Activated CD4-positive, alpha-beta T cell treated with anti-CD3 and anti-CD28 coated beads, Interleukin-2, amount 10 ng/mL, durations not matched to agents 7 days and 5 days (primary cell): ENCODE data around the gene RPSA. TPM values are rescaled to one million over a fixed set of nuclear protein-coding genes. Genes with fewer than 3 reads are reported as not detected.
"Not testable (repeated sequence)": the region's sequence is repeated elsewhere in the genome, so short reads cannot be mapped to it uniquely, and the experiment has no call there.

ENCODE experiments used
- CTCF ChIA-PET: fragments of 350-600 bp; sonication (Branson Sonifier 250); formaldehyde crosslinking; loops from one replicate; lab custom pipeline; 2021; ENCODE audit warnings: antibody characterized with exemption; lab: Charles Lee
- POLR2A ChIA-PET: fragments of 350-600 bp; sonication (Branson Sonifier 250); formaldehyde crosslinking; loops from one replicate; lab custom pipeline; 2021; ENCODE audit warnings: antibody characterized with exemption; lab: Charles Lee
- DNase-seq: peaks from one replicate; pipeline ENCODE4 v3.0.0-alpha.2; 2020
- H3K27ac Mint-ChIP-seq: one replicate; pipeline ENCODE4 v1.8.0; 2021; ENCODE audit warnings: mild to moderate bottlenecking, moderate library complexity, mixed read lengths
- H3K27me3 Mint-ChIP-seq: one replicate; pipeline ENCODE4 v1.8.0; 2021; ENCODE audit warnings: mixed read lengths
- H3K36me3 Mint-ChIP-seq: one replicate; pipeline ENCODE4 v1.8.0; 2021; ENCODE audit warnings: low read depth, mixed read lengths
- H3K4me1 Mint-ChIP-seq: one replicate; pipeline ENCODE4 v1.8.0; 2021; ENCODE audit warnings: mixed read lengths
- H3K4me3 Mint-ChIP-seq: one replicate; pipeline ENCODE4 v1.8.0; 2021; ENCODE audit warnings: mild to moderate bottlenecking, moderate library complexity, mixed read lengths
- H3K9me3 Mint-ChIP-seq: one replicate; pipeline ENCODE4 v1.8.0; 2021; ENCODE audit warnings: mixed read lengths
- total RNA-seq, 2 experiments: library from RNA; stranded (reverse); gene quantifications; one replicate each; pipeline ENCODE4 v1.2.3, GENCODE V29; 2021

The RPSA gene
- total RNA-seq, 2 experiments from 2014 or later: 1,760 to 1,774 TPM

GRCh38 chr3:39449796-39450195 is 43.3 kb downstream of the RPSA start:
- CTCF ChIA-PET: interaction anchor here (0.6 kb wide), 1 partner anchor 18 kb away, joined by 3 read pairs; the partner anchor contains the start of gene MOBP
- H3K4me1 Mint-ChIP-seq: no peaks in the 10 kb centered on the region
- POLR2A ChIA-PET: no interaction called here
- no peak overlapping the region for H3K4me3 Mint-ChIP-seq
- no peaks in the 10 kb centered on the region for H3K36me3 Mint-ChIP-seq
- DNase-seq: no peak
- H3K27me3 Mint-ChIP-seq: peaks cover 24% of the 10 kb centered on the region
- no peak overlapping the region for H3K27ac Mint-ChIP-seq
- no peaks in the 10 kb centered on the region for H3K9me3 Mint-ChIP-seq

GRCh38 chr3:39453134-39453533 is 46.6 kb downstream of the RPSA start:
- DNase-seq: no peak
- ChIA-PET POLR2A (no interaction called here), CTCF (no interaction called here)
- Mint-ChIP-seq H3K9me3 (no peaks in the 10 kb centered on the region), H3K4me3 (no peak overlapping the region), H3K4me1 (no peaks in the 10 kb centered on the region), H3K27me3 (peaks cover 16% of the 10 kb centered on the region), H3K27ac (no peak overlapping the region), H3K36me3 (no peaks in the 10 kb centered on the region)

GRCh38 chr3:39453872-39454271 is 47.4 kb downstream of the RPSA start:
- POLR2A ChIA-PET, H3K27ac Mint-ChIP-seq, DNase-seq, H3K9me3 Mint-ChIP-seq, H3K36me3 Mint-ChIP-seq, H3K4me3 Mint-ChIP-seq, CTCF ChIA-PET, H3K4me1 Mint-ChIP-seq: not testable (repeated sequence)
- H3K27me3 Mint-ChIP-seq: peaks cover 16% of the 10 kb centered on the region

GRCh38 chr3:39454591-39455217 is 48.2 kb downstream of the RPSA start:
- H3K36me3 Mint-ChIP-seq: no peaks in the 10 kb centered on the region
- no peaks in the 10 kb centered on the region for H3K4me1 Mint-ChIP-seq
- ChIA-PET POLR2A (no interaction called here), CTCF (no interaction called here)
- H3K4me3 Mint-ChIP-seq: no peak overlapping the region
- no peak overlapping the region for H3K27ac Mint-ChIP-seq
- H3K9me3 Mint-ChIP-seq: no peaks in the 10 kb centered on the region
- no peak for DNase-seq
- H3K27me3 Mint-ChIP-seq: peaks cover 16% of the 10 kb centered on the region

DNA sequence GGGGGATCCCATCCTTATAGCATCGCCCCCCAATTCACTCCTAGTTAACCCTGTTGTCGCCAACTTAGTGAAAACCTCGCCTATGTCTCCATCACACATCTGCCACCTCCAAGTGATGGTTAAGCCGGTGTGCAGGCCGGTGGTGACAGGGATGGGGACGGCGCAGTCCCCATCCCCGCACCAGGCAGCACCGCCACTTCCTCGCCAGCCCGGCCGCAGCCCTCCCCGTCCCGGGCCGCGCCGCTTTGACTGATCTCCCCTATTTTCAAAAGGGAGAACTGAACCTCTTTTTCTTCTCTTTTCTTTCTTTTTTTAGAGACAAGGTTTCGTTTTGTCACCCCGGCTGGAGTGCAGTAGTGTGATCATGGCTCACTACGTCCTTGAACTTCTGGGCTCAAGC is 49.6 kb downstream of the RPSA start:
- ChIA-PET POLR2A (no interaction called here), CTCF (no interaction called here)
- Mint-ChIP-seq H3K4me1 (no peaks in the 10 kb centered on the region), H3K36me3 (no peaks in the 10 kb centered on the region), H3K27me3 (peaks cover 9% of the 10 kb centered on the region), H3K4me3 (no peak overlapping the region), H3K27ac (no peak overlapping the region), H3K9me3 (no peaks in the 10 kb centered on the region)
- DNase-seq: no peak

DNA sequence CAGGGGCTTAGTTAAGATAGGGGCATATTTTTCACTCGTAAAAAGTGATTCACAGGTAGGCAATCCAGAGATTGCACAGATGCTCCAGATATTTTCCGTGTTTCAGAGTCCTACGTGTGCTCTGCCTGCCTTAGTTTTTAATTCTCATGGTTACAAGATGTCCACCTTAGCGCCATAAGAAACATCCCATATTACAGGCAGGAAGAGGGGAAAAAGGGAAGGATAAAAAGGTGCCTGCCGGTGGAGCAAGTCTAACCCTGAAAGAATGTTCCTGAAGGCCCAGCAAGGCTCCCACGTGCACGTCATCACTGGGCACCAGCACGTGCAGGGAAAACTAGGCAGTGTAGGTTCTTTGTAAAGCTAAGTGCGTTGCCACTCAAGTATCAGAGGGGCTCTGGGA is 50.8 kb downstream of the RPSA start:
- no peak overlapping the region for H3K4me3 Mint-ChIP-seq
- ChIA-PET POLR2A (no interaction called here), CTCF (no interaction called here)
- no peak overlapping the region for H3K27ac Mint-ChIP-seq
- peaks cover 5% of the 10 kb centered on the region for H3K27me3 Mint-ChIP-seq
- no peak for DNase-seq
- H3K36me3 Mint-ChIP-seq: no peaks in the 10 kb centered on the region
- no peaks in the 10 kb centered on the region for H3K4me1 Mint-ChIP-seq
- H3K9me3 Mint-ChIP-seq: no peaks in the 10 kb centered on the region

- H3K9me3 Mint-ChIP-seq, H3K27ac Mint-ChIP-seq, H3K4me3 Mint-ChIP-seq, H3K36me3 Mint-ChIP-seq, DNase-seq, POLR2A ChIA-PET, H3K4me1 Mint-ChIP-seq: not testable (repeated sequence)
- H3K27me3 Mint-ChIP-seq: peaks cover 11% of the 10 kb centered on the region
- CTCF ChIA-PET: interaction anchor here (1.0 to 1.3 kb wide), 2 partner anchors 11 to 16 kb away, joined by 3 to 6 read pairs; no protein-coding TSS in a partner anchor
Observed at GRCh38 chr3:39458579-39458978, 52.1 kb downstream of the RPSA start.

DNA sequence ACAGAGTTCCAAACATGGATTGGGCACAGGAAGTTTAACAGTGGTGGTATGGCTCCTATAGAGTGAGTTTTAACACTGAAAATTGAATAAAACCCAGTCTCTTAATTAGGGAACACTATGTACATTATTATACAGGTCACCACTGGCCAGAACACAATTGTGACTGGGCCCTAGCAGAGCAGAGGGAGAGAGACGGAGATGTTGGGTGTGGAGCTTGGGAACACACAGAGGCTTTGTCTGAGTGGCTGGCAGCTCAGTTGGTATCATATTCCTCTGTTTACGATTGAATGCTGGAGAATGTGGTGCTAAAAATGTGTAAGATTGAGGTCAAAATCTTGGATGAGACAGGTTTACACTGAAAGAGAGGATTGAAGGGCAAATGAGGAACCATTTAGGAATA is 54.2 kb downstream of the RPSA start:
- no peak for DNase-seq
- H3K27ac Mint-ChIP-seq: no peak overlapping the region
- ChIA-PET CTCF (no interaction called here), POLR2A (no interaction called here)
- H3K4me3 Mint-ChIP-seq: no peak overlapping the region
- H3K27me3 Mint-ChIP-seq: peaks cover 10% of the 10 kb centered on the region
- H3K9me3 Mint-ChIP-seq: no peaks in the 10 kb centered on the region
- no peaks in the 10 kb centered on the region for H3K4me1 Mint-ChIP-seq
- no peaks in the 10 kb centered on the region for H3K36me3 Mint-ChIP-seq

Other genes starting within 250 kb of the RPSA start
- not detected for gene XIRP1, start 214.1 kb upstream of the RPSA start, total RNA-seq
- gene CX3CR1, start 126.7 kb upstream of the RPSA start, total RNA-seq: 1 to 10 TPM in 1 of 2 experiments, under 1 TPM in 1; 0.60 to 1.5 TPM
- gene CCR8, start 77.0 kb upstream of the RPSA start, total RNA-seq: 1 to 10 TPM in 1 of 2 experiments, under 1 TPM in 1; 0.74 to 1.9 TPM
- gene SLC25A38, start 23.4 kb upstream of the RPSA start, total RNA-seq: 10 to 100 TPM; 34.0 to 35.1 TPM
- not detected for gene MOBP, start 61.0 kb downstream of the RPSA start, total RNA-seq